HEK293T (cell line): Measurements from ENCODE around the gene GHRHR.

Experiments
- CTCF ChIA-PET: fragments of 350-600 bp; formaldehyde crosslinking; extraction: SDS; loops from one replicate; lab custom pipeline; 2021; ENCODE audit warnings: antibody characterized with exemption, inconsistent platforms; lab: Yijun Ruan, JAX
- POLR2A ChIA-PET: fragments of 350-600 bp; formaldehyde crosslinking; extraction: SDS; loops from one replicate; lab custom pipeline; 2020; ENCODE audit warnings: antibody characterized with exemption, inconsistent platforms; lab: Yijun Ruan, JAX
- DNase-seq: peaks from one replicate; pipeline ENCODE4 v3.0.0; 2012; ENCODE audit warnings: mixed read lengths; ENCODE audit errors: extremely low spot score
- ARNT ChIP-seq: fragments of 450-650 bp; IDR thresholded peaks from 2 replicates; pipeline ENCODE4 v1.6.1; 2017; ENCODE audit warnings: mild to moderate bottlenecking
- BHLHE40 ChIP-seq: fragments of 450-650 bp; IDR thresholded peaks from 2 replicates; pipeline ENCODE4 v1.6.1; 2016; ENCODE audit warnings: mild to moderate bottlenecking, moderate library complexity, borderline replicate concordance
- CTBP1 ChIP-seq: fragments of 450-650 bp; IDR thresholded peaks from 2 replicates; pipeline ENCODE4 v1.6.1; 2016; ENCODE audit warnings: borderline replicate concordance
- ELF4 ChIP-seq: fragments of 450-650 bp; IDR thresholded peaks from 2 replicates; pipeline ENCODE4 v1.6.1; 2017; ENCODE audit warnings: antibody characterized with exemption
- FOXA1 ChIP-seq: fragments of 450-650 bp; IDR thresholded peaks from 2 replicates; pipeline ENCODE4 v1.6.1; 2016; ENCODE audit warnings: mild to moderate bottlenecking
- FOXK2 ChIP-seq: fragments of 450-650 bp; IDR thresholded peaks from 2 replicates; pipeline ENCODE4 v1.6.1; 2016; ENCODE audit warnings: mild to moderate bottlenecking
- FOXM1 ChIP-seq: fragments of 450-650 bp; IDR thresholded peaks from 2 replicates; pipeline ENCODE4 v1.6.1; 2017; ENCODE audit warnings: mild to moderate bottlenecking, borderline replicate concordance
- HDGF ChIP-seq: fragments of 450-650 bp; IDR thresholded peaks from 2 replicates; pipeline ENCODE4 v1.6.1; 2017; ENCODE audit warnings: antibody characterized with exemption, borderline replicate concordance
- L3MBTL2 ChIP-seq: fragments of 450-650 bp; conservative IDR thresholded peaks from 2 replicates; pipeline ENCODE4 v1.6.1; 2016; ENCODE audit warnings: mild to moderate bottlenecking
- LEF1 ChIP-seq: fragments of 450-650 bp; IDR thresholded peaks from 2 replicates; pipeline ENCODE4 v1.6.1; 2017; ENCODE audit warnings: mild to moderate bottlenecking, borderline replicate concordance
- NFRKB ChIP-seq: fragments of 450-650 bp; IDR thresholded peaks from 2 replicates; pipeline ENCODE4 v1.6.1; 2016; ENCODE audit warnings: mild to moderate bottlenecking, moderate library complexity
- SP1 ChIP-seq: fragments of 450-650 bp; IDR thresholded peaks from 2 replicates; pipeline ENCODE4 v1.6.1; 2017
- SUZ12 ChIP-seq: fragments of 450-650 bp; IDR thresholded peaks from 2 replicates; pipeline ENCODE4 v1.6.1; 2016; ENCODE audit warnings: mild to moderate bottlenecking
- TARDBP ChIP-seq: fragments of 450-650 bp; IDR thresholded peaks from 2 replicates; pipeline ENCODE4 v1.6.1; 2016
- ZNF384 ChIP-seq: fragments of 450-650 bp; IDR thresholded peaks from 2 replicates; pipeline ENCODE4 v1.6.1; 2016
- TF ChIP-seq, protein P1 (sequence below): fragments of 450-650 bp; IDR thresholded peaks from 2 replicates; pipeline ENCODE4 v1.6.1; 2016

GHRHR gene

DNA sequence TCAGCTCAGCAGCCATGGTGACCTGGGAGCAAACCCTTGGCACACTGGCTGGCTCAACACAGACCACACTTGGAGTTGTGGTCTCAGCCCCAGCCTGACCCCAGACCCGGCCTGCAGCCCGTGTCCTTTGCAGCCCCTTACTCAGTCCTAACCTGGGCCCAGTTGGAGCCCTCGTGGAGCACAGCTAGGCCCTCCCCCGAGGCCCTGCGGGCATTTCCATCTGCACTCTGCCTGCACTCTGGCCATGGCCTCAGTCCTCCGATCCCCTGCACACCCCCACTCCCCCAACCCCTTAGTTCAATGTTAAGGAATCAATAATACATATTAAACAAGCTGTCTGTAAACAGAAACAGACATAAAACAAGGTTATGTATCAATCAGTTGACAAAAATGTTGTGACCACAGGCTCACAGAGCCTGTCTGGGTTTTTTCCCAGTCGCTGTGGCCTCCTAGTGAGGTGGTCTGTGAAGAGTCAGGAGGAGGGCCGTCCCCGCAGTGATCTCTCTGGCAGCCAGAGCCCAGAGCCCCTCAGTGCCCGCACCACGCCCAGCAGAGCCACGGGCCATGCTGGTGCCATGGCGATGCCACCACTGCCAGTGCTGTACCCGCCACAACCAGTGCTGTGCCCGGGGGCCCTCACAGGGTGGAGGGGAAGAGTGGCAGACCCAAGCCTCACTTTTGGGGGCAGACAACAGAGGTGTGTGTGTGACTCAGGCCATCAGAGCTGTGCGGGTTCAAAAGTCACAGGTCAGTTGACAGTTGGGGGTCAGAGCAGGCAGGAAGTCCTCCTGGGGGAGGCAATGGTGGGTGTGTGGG lies 25.5 kb downstream of the GHRHR start:
- TF ChIP-seq HDGF (no peak), LEF1 (no peak), ZNF384 (no peak), NFRKB (no peak), TARDBP (no peak), L3MBTL2 (no peak), ARNT (no peak), BHLHE40 (no peak), FOXA1 (no peak), SUZ12 (no peak), CTBP1 (no peak), SP1 (no peak), FOXM1 (no peak), ELF4 (no peak)
- TF ChIP-seq, protein P1, sequence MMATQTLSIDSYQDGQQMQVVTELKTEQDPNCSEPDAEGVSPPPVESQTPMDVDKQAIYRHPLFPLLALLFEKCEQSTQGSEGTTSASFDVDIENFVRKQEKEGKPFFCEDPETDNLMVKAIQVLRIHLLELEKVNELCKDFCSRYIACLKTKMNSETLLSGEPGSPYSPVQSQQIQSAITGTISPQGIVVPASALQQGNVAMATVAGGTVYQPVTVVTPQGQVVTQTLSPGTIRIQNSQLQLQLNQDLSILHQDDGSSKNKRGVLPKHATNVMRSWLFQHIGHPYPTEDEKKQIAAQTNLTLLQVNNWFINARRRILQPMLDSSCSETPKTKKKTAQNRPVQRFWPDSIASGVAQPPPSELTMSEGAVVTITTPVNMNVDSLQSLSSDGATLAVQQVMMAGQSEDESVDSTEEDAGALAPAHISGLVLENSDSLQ: no peak
- ChIA-PET CTCF (interaction anchor here (0.9 to 2.3 kb wide), 2 partner anchors 133 kb away, joined by 3 to 9 read pairs; no protein-coding TSS in a partner anchor), POLR2A (no interaction called here)
- DNase-seq: no peak

DNA sequence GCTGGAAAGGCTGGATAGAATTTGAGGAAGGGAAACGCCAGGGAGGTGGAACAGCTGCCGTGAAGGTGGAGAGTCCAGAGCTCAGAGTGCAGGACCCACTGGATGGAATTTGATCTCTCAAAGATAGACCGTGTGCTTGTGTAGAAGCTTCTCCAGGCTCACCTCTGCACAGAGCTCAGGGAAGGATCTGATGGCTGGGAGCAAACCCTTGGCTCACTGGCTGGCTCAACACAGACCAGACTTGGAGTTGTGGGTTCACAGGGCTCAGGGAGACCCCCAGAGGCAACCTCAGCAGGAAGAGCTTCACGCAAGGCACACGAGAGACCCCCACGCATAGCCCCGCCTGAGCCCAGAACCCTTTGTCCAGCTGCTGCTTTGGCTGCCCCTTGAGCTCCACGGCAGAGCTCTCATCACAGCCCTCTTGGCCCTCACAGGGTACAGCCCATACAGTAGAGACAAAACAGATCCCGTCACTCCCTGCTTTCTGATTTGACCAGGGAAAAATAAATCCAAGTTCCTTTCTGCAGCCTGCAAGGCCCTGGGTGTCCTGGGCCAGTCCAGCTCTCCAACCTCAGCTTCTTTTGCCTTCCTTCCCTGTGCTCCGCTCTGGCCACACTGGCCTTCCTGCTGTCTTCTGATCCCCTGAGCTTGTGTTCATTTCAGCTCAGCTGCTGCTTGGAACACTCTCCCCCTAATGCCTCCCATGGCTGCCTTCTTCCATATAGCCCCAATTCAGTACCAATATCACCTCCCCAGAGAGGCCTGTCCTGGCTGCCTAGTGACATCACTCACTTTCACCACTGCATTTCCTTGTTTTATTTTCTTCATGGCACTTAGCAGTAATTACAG lies 26.3 kb downstream of the GHRHR start:
- ChIA-PET POLR2A (no interaction called here), CTCF (interaction anchor here (2.3 kb wide), 1 partner anchor 132 kb away, joined by 9 read pairs; no protein-coding TSS in a partner anchor)
- TF ChIP-seq FOXM1: no peak
- TF ChIP-seq ARNT: no peak
- TF ChIP-seq, protein P1: no peak

DNA sequence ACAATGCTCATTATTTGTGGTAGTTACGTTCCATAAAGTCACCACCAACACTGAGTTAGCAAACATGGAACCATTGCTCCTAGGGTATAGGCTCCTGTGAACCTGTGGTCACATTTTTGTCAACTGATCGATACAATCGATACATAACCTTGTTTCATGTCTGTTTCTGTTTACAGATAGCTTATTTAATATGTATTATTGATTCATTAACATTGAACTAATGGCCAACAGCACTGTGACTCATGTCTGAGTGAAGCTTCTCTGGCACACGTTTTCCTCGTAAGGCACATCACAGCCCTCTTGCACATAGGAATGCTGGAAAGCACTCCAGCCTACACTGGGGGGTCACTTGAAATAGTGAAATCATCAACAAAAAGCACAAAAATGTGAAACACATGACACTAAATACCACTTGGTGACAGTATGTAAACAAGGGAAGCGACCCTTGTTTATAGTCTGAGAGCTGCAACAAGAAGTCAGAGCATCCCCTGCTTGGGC lies 27.0 kb downstream of the GHRHR start:
- DNase-seq: no peak
- POLR2A ChIA-PET: no interaction called here
- CTCF ChIA-PET: interaction anchor here (2.3 kb wide), 1 partner anchor 131 kb away, joined by 9 read pairs; no protein-coding TSS in a partner anchor

More for the DNA sequence above, 26.3 kb downstream of the GHRHR start:
- DNase-seq: no peak

DNA sequence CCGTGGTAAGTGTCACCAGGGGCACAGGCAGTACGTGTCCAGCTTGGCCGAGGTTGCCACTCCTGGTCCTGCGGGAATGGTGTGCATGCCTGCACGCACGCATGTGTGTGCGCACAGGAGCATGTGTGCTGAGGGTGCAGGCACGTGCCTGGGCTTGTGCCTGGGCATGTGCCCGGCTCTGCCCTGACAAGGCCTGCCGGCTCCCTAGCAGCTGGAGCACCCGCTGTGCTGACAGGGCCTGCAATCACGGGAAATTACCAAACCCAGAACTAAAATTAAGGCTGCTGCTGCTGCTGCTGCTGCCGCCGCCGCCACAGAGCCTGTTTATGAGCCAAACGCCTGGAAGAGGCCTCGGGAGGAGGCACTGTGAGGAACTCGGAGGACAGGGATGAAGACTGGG lies 28.7 kb downstream of the GHRHR start:
- DNase-seq: no peak
- ChIA-PET POLR2A (no interaction called here), CTCF (interaction anchor here (0.7 kb wide), 1 partner anchor 127 kb away, joined by 3 read pairs; no protein-coding TSS in a partner anchor)
- TF ChIP-seq FOXM1 (no peak), FOXK2 (no peak)
- TF ChIP-seq, protein P1: no peak

More for the DNA sequence above, 27.0 kb downstream of the GHRHR start:
- TF ChIP-seq ELF4: no peak
- no peak for TF ChIP-seq TARDBP
- no peak for TF ChIP-seq BHLHE40
- TF ChIP-seq SP1: no peak
- TF ChIP-seq NFRKB: no peak
- no peak for TF ChIP-seq FOXA1
- no peak for TF ChIP-seq FOXM1
- no peak for TF ChIP-seq SUZ12
- TF ChIP-seq HDGF: no peak
- TF ChIP-seq ARNT: no peak

DNA sequence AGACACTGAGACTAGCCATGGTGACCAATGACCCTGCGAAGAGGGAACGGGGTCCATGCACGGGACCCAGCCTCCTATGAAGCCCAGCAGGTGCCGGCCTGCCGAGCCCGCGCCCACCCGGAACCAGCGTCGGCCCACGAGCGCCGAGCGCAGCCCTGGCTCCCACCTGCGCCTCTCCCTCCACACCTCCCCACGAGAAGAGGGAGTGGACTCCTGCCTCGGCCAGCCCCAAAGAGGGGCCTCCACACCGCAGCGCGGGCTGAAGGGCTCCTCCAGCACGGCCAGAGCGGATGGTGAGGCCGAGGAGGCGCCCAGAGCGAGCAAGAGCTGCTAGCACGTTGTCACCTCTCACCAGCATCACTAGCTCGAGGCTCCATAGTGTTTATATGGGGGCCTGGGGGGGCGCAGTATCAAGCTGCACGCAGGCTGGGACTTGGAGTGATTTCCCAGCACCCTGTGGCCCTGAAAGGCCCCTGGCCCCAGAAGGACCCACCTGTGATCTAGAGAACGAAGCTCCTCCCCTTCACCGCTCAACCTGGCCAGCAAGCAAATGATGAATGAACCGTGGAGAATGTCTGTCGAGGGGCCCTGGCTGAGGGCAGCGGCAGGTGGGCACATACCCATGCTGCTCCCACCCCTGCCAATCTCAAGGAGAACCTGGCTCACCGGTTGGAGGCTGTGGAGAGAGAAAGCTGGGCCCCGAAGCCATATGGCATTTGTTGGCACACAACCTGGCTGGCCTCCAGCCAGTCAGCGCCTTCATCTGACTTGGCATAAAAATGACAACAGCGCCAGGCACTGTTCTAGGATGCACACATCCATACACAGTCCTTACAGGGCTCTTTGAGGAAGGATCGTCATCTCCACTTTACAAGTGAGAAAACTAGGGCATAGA lies 30.7 kb downstream of the GHRHR start:
- no peak for TF ChIP-seq ZNF384
- no peak for TF ChIP-seq FOXK2
- no peak for TF ChIP-seq CTBP1
- no peak for TF ChIP-seq ELF4
- TF ChIP-seq SUZ12: no peak
- TF ChIP-seq L3MBTL2: no peak
- no peak for TF ChIP-seq ARNT
- TF ChIP-seq, protein P1: no peak
- TF ChIP-seq FOXA1: no peak
- no peak for TF ChIP-seq FOXM1
- no peak for TF ChIP-seq HDGF
- no peak for TF ChIP-seq BHLHE40
- no peak for TF ChIP-seq TARDBP
- POLR2A ChIA-PET: no interaction called here
- CTCF ChIA-PET: interaction anchor here (1.2 kb wide), 1 partner anchor 10 kb away, joined by 5 read pairs; no protein-coding TSS in a partner anchor
- DNase-seq: no peak
